GM12891 (cell line): ENCODE data around the gene PUDP.

Experiments used
- POLR2A ChIP-seq: IDR thresholded peaks from 2 replicates; pipeline ENCODE4 v1.6.1; 2011; ENCODE audit warnings: low read depth, low read length, control low read depth
- POU2F2 ChIP-seq: IDR thresholded peaks from 2 replicates; pipeline ENCODE4 v1.6.1; 2011; ENCODE audit warnings: low read depth, mild to moderate bottlenecking, control low read depth, low read length, moderate library complexity
- SPI1 ChIP-seq: IDR thresholded peaks from 2 replicates; pipeline ENCODE4 v1.6.1; 2011; ENCODE audit warnings: low read depth, low read length, control low read depth

DNA sequence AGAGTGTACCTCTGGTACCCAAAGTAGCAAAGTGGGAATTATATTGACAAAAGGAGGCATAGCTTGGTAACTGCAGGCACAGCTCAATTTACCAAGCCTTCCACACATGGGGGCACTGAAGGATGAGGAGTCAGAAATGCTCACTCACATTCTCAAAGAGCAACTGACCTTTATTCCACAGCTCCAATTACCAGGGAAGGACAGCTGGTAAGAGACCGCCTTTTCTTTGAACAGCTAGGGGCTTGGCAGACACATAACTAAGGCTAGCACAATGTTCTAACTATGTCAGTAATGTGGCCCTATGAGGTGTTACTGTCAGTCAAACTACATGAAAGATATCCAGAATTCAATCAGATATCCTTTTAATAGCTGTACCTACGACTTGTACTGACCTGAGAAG is 20.9 kb downstream of the PUDP start:
- TF ChIP-seq POLR2A = no peak
- TF ChIP-seq SPI1 = no peak
- no peak for TF ChIP-seq POU2F2
